ENCODE data around the gene ROBO4.

The ROBO4 gene

GRCh38 chr11:124872741-124873140, 24.9 kb downstream of the ROBO4 start:
- ChIA-PET CTCF (interaction anchor here (0.6 kb wide), 1 partner anchor 119 kb away, joined by 3 read pairs; no protein-coding TSS in a partner anchor), POLR2A (ENCODE audit: low non-redundant PET) (no interaction called here)
- TF ChIP-seq CTCF (conservative IDR thresholded peaks at IDR 0.05; ENCODE audit: low read depth), result no peak
- no peak overlapping the region for H3K27ac ChIP-seq
- DNase-seq (ENCODE audit: low spot score), result no peak

GRCh38 chr11:124872280-124872679, 25.4 kb downstream of the ROBO4 start:
- ChIA-PET CTCF (no interaction called here), POLR2A (ENCODE audit: low non-redundant PET) (no interaction called here)
- H3K27ac ChIP-seq, result no peak overlapping the region

GRCh38 chr11:124870430-124870829, 27.2 kb downstream of the ROBO4 start:
- CTCF ChIA-PET, result no interaction called here

More at GRCh38 chr11:124872280-124872679, 25.4 kb downstream of the ROBO4 start:
- TF ChIP-seq CTCF (conservative IDR thresholded peaks at IDR 0.05; ENCODE audit: low read depth), result no peak
- DNase-seq (ENCODE audit: low spot score), result no peak

GRCh38 chr11:124869856-124870387, 27.7 kb downstream of the ROBO4 start:
- POLR2A ChIA-PET (ENCODE audit: low non-redundant PET), result no interaction called here
- CTCF ChIA-PET, result interaction anchor here (0.5 to 0.6 kb wide), 2 partner anchors 130 to 271 kb away, joined by 3 read pairs; no protein-coding TSS in a partner anchor
- TF ChIP-seq CTCF (conservative IDR thresholded peaks at IDR 0.05; ENCODE audit: low read depth), result no peak
- H3K27ac ChIP-seq, result no peak overlapping the region
- DNase-seq (ENCODE audit: low spot score), result no peak

More at GRCh38 chr11:124870430-124870829, 27.2 kb downstream of the ROBO4 start:
- H3K27ac ChIP-seq, result no peak overlapping the region
- no peak for TF ChIP-seq CTCF (conservative IDR thresholded peaks at IDR 0.05; ENCODE audit: low read depth)
- DNase-seq (ENCODE audit: low spot score), result no peak
- POLR2A ChIA-PET (ENCODE audit: low non-redundant PET), result no interaction called here

- no peak for TF ChIP-seq CTCF (conservative IDR thresholded peaks at IDR 0.05; ENCODE audit: low read depth)
- no peak for DNase-seq (ENCODE audit: low spot score)
- H3K27ac ChIP-seq, result no peak overlapping the region
- ChIA-PET CTCF (interaction anchor here (0.5 to 0.6 kb wide), 2 partner anchors 129 to 272 kb away, joined by 3 read pairs; no protein-coding TSS in a partner anchor), POLR2A (ENCODE audit: low non-redundant PET) (no interaction called here)
Observed at GRCh38 chr11:124869331-124869730, 28.3 kb downstream of the ROBO4 start.

- H3K27ac ChIP-seq, result no peak overlapping the region
- no peak for DNase-seq (ENCODE audit: low spot score)
- POLR2A ChIA-PET (ENCODE audit: low non-redundant PET), result no interaction called here
- TF ChIP-seq CTCF (conservative IDR thresholded peaks at IDR 0.05; ENCODE audit: low read depth), result no peak
- CTCF ChIA-PET, result no interaction called here
Observed at GRCh38 chr11:124868331-124869274, 29.1 kb downstream of the ROBO4 start.
